GM18867 (cell line): Measurements from ENCODE around the gene ZNRF3.

Experiments used
- ATAC-seq: cut with Tn5 transposase; IDR thresholded peaks from one replicate; pipeline ENCODE4 v1.9.1; 2021; ENCODE audit warnings: mild to moderate bottlenecking, moderate library complexity; ENCODE audit not compliant: unreplicated experiment

The ZNRF3 gene

GRCh38 chr22:28980326-28980725 lies 97.0 kb downstream of the ZNRF3 start:
- no peak for ATAC-seq

DNA sequence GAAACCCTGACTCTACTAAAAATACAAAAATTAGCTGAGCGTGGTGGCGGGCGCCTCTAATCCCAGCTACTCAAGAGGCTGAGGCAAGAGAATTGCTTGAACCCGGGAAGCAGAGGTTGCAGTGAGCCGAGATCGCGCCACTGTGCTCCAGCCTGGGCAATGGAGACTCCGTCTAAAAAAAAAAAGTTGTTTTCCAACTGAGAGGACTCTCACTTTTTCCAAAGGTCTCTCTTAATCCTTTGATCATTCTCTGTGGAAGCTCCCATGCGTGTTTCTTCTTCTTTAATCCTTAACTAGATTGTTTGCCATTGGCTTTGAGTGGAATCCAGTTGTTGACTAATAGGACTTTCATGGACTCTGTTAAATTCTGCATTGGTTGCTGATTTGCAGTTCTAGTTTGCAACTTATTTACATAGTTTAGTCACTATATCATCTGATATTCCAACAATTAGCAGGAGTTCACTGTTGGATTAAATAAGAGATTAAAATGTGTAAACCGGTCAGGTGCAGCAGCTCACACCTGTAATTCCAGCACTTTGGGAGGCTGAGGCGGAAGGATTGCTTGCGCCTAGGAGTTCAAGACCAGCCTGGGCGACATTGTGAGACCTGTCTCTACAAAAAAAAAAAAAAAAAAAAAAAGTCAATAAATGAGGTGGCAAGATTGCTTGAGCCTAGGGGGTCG lies 98.6 kb downstream of the ZNRF3 start:
- ATAC-seq: no peak

GRCh38 chr22:28983190-28983589 lies 99.8 kb downstream of the ZNRF3 start:
- no peak for ATAC-seq

DNA sequence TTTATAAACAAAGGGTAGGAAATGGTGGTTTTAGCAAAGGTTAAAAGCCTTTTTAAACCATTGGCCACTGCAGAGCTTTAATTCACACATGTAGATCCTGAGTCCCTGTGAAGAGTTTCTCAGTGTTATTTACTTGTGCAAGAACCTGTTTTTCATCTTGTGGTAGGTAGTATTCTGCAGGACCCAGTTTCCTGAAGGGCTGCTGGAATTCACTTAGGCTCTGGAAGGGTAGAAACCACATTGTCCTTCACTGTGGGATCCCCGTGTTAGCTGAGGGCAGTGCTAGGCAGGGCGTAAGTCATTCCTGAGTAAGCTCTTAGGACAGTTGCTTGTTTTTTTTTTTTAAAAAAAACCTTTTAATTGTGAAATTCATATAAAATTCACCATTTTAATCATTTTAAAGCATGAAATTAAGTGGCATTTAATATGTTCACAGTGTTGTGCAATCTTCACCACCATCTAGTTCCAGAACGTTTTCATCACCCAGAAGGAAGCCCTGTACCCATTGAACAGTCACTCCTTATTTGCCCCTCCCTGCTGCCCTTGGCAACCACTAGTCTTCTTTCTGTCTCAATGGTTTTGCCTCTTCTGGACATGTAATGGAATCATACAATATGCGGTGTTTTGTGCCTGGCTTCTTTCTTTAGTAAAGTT lies 100.5 kb downstream of the ZNRF3 start:
- no peak for ATAC-seq

DNA sequence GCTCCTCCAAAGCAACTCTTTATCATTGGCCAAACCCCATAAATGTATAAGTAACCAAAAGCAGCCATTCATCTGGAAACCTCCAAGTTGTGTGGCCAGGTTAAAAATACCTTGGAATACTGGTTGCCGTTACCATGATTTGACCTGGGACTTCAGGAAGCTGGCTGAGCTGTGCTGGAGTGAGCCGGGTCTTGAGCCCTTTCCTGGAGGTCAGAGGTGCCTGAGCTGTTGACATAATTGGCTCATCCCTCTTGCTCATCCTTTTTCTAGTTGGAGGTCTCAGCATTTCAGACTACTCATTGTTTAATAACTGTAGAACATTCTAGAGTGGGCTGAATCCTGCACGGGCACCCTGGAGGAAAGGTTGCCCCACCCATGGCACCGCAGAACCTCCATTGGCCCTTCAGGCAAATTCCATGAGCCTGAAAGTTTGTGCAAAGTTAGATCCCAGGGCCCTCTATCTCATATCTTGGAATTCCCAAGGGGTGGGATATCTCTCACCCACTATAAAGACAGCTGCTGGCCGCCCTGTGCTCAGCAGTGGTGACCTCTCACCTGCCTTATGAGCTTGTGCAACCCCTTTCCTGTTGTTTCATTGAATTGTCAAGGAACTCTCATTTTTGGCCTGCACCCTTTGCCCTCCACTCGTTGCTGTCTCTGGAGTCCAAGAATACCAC lies 101.2 kb downstream of the ZNRF3 start:
- ATAC-seq: no peak

DNA sequence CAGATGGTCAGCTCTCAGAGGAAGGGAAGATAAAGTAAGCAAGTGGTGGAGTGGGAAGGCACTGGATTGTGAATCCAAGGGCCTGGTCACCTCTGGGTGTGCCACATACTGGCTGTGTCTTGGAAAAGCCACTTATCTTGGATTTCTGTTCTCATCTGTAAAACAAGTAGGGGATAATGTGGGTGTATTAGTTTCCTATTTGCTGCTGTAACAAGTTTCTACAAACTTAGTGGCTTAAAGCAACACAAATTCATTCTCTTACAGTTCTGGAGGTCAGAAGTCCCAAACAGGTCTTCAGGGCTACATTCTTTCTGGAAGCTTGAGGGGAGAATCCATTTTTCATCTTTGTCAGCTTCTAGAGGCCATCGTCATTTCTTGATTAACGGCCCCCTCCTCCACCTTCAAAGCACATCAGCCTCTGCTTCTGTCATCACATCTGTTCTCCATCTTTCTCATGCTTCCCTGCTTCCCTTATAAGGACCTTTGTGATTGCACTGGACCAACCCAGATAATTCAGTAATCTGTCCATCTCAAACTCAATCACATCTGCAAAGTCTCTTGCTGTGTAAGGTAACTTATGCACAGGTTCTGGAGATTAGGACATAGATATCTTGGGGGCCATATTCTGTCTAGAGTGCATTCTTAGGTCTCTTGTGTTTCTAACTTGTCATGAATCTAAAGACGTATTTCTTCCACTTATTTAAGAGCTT lies 102.4 kb downstream of the ZNRF3 start:
- ATAC-seq: no peak

DNA sequence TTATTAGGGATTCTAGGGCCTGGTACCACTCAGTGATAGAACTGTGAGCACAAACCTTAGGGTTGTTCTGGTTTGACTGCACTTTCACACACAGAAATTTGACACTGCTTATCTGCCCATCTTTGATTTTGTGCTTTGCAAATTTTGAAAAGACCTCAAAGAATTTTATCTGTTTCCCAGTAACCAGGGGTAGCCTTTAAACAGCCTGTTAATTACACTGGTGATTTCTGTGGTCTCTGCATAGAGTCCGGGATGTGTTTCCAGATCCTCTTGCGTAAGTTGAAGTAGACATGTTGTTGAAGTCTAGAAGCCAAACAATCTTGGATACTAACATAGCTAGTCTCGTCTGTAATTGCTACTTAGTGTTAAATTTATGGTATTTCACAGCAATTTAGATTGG lies 103.0 kb downstream of the ZNRF3 start:
- ATAC-seq: no peak

DNA sequence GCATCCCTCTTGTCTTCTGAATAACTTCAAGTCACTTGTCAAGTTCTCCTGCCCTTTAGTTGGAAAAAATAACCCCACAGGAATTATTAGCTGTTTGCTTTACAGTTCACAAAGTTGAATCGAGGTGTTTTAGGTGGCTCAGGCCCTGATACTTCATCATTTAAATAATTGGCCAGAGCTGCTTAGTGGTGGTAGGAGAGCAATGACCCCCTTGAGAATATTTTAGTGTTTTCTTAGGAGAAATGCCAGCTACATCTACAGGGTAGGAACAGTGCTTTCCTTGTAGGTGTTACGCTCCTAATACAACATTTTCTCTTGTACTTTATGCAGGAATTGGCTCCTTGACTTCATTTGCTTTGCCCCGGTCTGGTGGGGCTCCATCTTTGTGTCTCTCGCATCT lies 105.1 kb downstream of the ZNRF3 start:
- no peak for ATAC-seq

- no peak for ATAC-seq
These were observed 105.7 kb downstream of the ZNRF3 start for GRCh38 chr22:28989035-28989464.

DNA sequence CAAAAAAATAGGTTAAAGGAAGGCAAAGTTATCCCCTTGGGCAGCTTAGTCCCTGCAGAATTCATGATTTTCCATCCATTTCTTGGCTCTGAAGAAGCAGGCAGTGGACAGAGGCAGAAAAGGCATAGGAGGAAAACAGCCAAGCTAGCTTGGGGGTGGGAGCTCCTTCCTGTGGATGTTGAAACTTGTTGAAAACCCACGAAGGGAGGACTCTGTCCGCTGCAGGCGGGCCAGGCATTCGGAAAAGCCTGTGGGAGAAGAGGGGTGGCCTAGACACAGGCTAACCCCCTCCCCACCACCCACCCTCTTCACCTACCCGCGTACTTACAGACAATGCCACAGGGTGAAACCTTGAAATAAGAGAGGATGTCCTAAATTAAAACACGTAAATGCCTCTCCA lies 106.1 kb downstream of the ZNRF3 start:
- ATAC-seq: no peak

DNA sequence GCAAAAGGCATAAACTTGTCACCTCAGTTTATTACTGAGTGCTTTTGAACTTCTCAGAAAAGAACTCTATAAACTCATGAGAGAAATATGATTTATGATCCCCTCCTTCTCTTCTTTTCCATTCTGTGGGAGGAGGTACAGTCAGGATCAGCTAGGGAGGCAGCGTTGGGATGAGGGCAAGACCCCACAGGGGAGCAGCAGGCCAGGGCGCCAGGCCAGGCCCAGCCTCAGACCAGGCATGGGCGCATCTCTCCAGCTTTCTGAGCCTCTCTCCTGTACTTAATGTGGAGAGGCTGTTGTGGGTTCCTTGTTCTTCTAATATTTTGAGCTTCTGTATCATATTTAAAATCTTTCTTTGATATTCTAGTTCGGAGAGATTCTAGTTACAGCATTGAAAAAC lies 106.5 kb downstream of the ZNRF3 start:
- ATAC-seq: no peak

- ATAC-seq: no peak
These were observed 109.4 kb downstream of the ZNRF3 start for GRCh38 chr22:28992565-28993356.

GRCh38 chr22:28994522-28994921 lies 111.2 kb downstream of the ZNRF3 start:
- ATAC-seq: no peak

DNA sequence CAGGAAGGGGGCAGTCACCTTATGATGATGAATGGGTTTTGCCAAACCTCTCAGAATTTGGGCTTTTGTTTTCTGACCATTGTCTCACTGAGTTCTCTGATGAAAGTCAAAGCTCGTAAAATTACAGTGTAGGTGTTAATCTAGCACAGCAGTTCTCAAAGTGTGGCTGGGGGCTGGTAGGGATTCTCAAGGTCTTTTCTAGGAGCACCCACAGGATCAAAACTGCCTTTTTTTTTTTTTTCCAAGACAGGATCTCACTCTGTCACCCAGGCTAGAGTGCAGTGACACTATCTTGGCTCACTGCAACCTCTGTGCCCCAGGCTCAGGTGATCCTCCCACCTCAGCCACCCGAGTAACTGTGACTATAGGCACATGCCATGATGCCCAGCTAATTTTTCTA lies 112.2 kb downstream of the ZNRF3 start:
- no peak for ATAC-seq

DNA sequence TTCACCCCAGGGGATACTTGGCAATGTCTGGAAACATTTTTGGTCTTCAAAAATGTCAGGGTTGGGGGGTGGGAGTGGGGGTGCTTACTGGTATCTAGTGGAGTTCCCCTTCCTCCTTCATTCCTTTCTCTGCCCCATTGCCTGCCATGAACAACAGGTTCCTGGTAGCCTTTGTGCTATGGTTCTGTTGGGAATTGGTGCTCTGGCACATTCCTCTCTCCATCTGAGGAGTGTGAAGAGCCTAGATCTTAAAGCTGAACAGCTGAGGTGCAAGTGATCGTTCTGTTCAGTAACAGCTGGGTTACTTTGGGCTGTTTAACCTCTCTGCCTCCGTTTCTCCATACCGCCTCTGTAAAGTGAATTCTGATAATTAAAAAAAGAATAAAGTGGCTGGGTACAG lies 114.0 kb downstream of the ZNRF3 start:
- no peak for ATAC-seq

DNA sequence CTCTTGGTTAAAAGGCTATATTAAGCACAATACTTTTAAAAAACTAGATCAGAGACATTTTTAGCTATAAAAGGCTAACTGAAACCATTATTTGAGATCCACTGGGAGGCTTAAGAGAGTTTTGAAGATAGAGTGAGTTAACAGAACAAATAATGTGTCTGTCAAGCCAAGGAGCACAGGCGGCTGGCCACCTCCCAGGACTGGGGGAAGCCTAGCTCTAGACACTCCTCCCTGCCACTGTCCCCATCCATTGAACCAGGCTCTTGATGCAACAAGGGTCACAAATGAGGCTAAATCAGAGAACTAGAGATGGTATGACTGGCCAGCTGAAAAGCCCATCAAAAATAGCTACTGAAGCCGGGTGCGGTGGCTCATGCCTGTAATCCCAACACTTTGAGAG lies 115.3 kb downstream of the ZNRF3 start:
- no peak for ATAC-seq

DNA sequence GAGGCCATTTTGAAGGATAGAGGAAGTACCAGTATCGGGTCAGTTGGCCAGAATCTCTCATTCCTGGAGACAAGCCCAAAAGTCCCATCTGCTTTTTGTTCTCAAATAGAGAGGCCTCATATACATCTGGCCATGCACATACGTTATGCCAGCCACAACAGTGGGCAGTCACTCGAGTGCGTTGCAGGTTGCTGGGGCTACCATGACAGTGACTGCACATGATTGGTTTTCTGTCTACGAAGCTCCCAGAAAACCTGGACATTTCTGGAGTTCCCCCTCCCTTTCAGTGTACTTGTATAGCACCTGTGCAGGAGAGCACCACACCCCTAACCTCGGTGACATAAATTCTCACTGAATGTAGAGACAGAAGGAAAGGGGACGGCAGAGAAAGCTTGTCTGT lies 116.1 kb downstream of the ZNRF3 start:
- ATAC-seq: no peak

DNA sequence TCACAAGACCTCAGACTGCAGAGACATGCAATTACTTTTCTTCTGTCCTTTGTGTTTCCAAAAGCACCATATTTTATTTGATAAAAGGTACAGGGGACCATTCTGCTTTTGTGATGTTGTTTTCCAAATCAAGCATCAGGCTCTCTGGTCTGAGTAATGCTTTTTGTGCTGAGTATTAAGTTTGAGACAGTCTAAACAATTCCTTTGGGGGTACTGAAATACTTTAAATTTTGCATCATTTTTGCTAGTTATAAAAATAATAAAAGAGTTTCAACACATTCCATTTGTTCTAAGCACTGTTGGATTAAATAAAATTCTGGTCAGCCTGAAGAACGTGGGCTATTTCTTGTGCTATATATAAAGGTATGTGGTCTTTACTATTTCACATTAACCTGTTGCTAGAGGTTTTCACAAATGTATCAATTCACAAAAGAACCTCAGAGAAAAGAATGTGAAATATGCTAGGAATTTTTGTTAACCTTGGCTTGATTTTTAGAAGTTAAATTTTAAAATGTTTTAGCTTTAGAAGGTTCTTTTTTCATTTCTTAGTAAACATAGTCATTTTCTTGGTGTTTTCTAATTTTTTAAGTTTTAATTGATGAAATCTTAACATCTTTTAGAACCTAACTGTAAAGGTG lies 116.7 kb downstream of the ZNRF3 start:
- no peak for ATAC-seq

- no peak for ATAC-seq
These were observed 117.3 kb downstream of the ZNRF3 start for GRCh38 chr22:29000641-29001040.

- ATAC-seq: no peak
These were observed 119.2 kb downstream of the ZNRF3 start for GRCh38 chr22:29002603-29003002.
